Effector CD4-positive, alpha-beta T cell (primary cell): ENCODE measurements around the gene EXOC1L.

ENCODE experiments used
- DNase-seq: peaks from one replicate; pipeline ENCODE4 v3.0.0-alpha.2; 2020

EXOC1L gene

DNA sequence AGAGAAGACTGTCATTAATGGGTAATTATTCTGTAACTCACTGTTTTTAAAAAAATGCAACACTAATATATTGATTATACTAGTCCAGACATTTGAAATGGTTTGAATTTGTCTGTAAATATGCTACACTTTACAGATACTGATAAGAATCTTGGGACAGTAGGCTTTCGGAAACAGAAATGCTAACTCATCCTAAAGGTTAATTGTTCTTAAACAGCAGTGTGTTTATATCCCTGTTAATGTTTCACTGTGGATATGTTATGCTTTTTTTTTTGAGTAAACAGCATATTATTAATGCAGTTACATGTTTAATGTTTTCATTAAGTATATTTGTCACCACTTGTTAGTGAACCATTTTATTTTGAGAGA lies 65.2 kb downstream of the EXOC1L start:
- no peak for DNase-seq
